A549 (cell line): Measurements from ENCODE around the gene SCIN.

ENCODE experiments used
- CHD4 ChIP-seq: fragments of 200-600 bp; sonication (generic); IDR thresholded peaks from 2 replicates; pipeline ENCODE4 v1.6.1; 2016; ENCODE audit warnings: antibody characterized with exemption, mild to moderate bottlenecking, borderline replicate concordance
- CTCF ChIP-seq: fragments of >200 bp; sonication (Bioruptor Twin); formaldehyde crosslinking; IDR thresholded peaks from 3 replicates; pipeline ENCODE4 v1.5.1; 2016
- EHF ChIP-seq: fragments of 250-450 bp; sonication (Bioruptor Pico); IDR thresholded peaks from 2 replicates; pipeline ENCODE4 v1.5.0; 2020; ENCODE audit warnings: mild to moderate bottlenecking
- ELK1 ChIP-seq: fragments of 150-350 bp; IDR thresholded peaks from 2 replicates; pipeline ENCODE4 v1.6.1; 2014; ENCODE audit warnings: low read depth, mild to moderate bottlenecking, low read length
- JUN ChIP-seq, 2 experiments: fragments of >200 bp; sonication (Bioruptor Twin); formaldehyde crosslinking; IDR thresholded peaks; 2 replicates in 1 of 2; 3 replicates in 1 of 2; pipeline ENCODE4 v1.6.1; 2016 to 2017
- MAFK ChIP-seq: fragments of 450-650 bp; IDR thresholded peaks from 2 replicates; pipeline ENCODE4 v1.6.1; 2014; ENCODE audit not compliant: partially characterized antibody
- POLR2A ChIP-seq: IDR thresholded peaks from 2 replicates; pipeline ENCODE4 v1.6.1; 2012; ENCODE audit warnings: mild to moderate bottlenecking, low read length
- RFX5 ChIP-seq: fragments of 450-650 bp; IDR thresholded peaks from 2 replicates; pipeline ENCODE4 v1.7.1; 2014; ENCODE audit warnings: antibody characterized with exemption, mild to moderate bottlenecking, moderate library complexity
- ZFP36 ChIP-seq: fragments of 450-650 bp; IDR thresholded peaks from 2 replicates; pipeline ENCODE4 v1.6.1; 2014; ENCODE audit warnings: borderline replicate concordance; ENCODE audit not compliant: partially characterized antibody
- TF ChIP-seq, protein P1 (sequence below): fragments of 200-600 bp; sonication (generic); IDR thresholded peaks from 2 replicates; pipeline ENCODE4 v1.6.1; 2016; ENCODE audit warnings: antibody characterized with exemption, mild to moderate bottlenecking, moderate library complexity

GRCh38 chr7:12588259-12588904, 17.9 kb downstream of the SCIN start:
- TF ChIP-seq ZFP36 (no peak), CHD4 (no peak), EHF (no peak), CTCF (no peak), ELK1 (no peak), RFX5 (no peak), JUN (IDR thresholded peaks at IDR 0.05) (no peak), POLR2A (no peak), MAFK (no peak)
- TF ChIP-seq, protein P1, sequence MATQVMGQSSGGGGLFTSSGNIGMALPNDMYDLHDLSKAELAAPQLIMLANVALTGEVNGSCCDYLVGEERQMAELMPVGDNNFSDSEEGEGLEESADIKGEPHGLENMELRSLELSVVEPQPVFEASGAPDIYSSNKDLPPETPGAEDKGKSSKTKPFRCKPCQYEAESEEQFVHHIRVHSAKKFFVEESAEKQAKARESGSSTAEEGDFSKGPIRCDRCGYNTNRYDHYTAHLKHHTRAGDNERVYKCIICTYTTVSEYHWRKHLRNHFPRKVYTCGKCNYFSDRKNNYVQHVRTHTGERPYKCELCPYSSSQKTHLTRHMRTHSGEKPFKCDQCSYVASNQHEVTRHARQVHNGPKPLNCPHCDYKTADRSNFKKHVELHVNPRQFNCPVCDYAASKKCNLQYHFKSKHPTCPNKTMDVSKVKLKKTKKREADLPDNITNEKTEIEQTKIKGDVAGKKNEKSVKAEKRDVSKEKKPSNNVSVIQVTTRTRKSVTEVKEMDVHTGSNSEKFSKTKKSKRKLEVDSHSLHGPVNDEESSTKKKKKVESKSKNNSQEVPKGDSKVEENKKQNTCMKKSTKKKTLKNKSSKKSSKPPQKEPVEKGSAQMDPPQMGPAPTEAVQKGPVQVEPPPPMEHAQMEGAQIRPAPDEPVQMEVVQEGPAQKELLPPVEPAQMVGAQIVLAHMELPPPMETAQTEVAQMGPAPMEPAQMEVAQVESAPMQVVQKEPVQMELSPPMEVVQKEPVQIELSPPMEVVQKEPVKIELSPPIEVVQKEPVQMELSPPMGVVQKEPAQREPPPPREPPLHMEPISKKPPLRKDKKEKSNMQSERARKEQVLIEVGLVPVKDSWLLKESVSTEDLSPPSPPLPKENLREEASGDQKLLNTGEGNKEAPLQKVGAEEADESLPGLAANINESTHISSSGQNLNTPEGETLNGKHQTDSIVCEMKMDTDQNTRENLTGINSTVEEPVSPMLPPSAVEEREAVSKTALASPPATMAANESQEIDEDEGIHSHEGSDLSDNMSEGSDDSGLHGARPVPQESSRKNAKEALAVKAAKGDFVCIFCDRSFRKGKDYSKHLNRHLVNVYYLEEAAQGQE = no peak
